ENCODE results near the gene CTNND2. TPM values are rescaled to one million over a fixed set of nuclear protein-coding genes. Genes with fewer than 3 reads are reported as not detected.

Gene CTNND2
- total and polyA plus RNA-seq, 10 of the 15 experiments (the other 5 are each of a cell fraction or from before 2014, with no cell fraction given): 0.02 to 0.16 (median 0.04) TPM; not detected in 7

- TF ChIP-seq, protein P1, sequence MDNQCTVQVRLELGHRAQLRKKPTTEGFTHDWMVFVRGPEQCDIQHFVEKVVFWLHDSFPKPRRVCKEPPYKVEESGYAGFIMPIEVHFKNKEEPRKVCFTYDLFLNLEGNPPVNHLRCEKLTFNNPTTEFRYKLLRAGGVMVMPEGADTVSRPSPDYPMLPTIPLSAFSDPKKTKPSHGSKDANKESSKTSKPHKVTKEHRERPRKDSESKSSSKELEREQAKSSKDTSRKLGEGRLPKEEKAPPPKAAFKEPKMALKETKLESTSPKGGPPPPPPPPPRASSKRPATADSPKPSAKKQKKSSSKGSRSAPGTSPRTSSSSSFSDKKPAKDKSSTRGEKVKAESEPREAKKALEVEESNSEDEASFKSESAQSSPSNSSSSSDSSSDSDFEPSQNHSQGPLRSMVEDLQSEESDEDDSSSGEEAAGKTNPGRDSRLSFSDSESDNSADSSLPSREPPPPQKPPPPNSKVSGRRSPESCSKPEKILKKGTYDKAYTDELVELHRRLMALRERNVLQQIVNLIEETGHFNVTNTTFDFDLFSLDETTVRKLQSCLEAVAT (IDR thresholded peaks at IDR 0.05): no peak
- TF ChIP-seq FOXM1 (IDR thresholded peaks at IDR 0.05; ENCODE audit: low read depth, low read length): no peak
- TF ChIP-seq JUNB (IDR thresholded peaks at IDR 0.05): no peak
- no peak for TF ChIP-seq ZBTB40 (IDR thresholded peaks at IDR 0.05; ENCODE audit: borderline replicate concordance)
Observed at GRCh38 chr5:11171236-11171635, 733.0 kb downstream of the CTNND2 start (continued).

- WGBS (ENCODE audit: insufficient coverage, insufficient replicate concordance, low lambda C conversion rate, missing lambda C conversion rate): 39% methylated on average over 7 of the region's 7 CpGs
- no peaks in the 10 kb centered on the region for H3K79me2 ChIP-seq (ENCODE audit: control insufficient read depth, insufficient read depth, low read length)
- BruUV-seq (replicated peaks): no TSS peak
- SMC1A ChIA-PET (ENCODE audit: uncharacterized antibody, unreplicated experiment): interaction anchor here (0.7 kb wide), 1 partner anchor 600 kb away, joined by 3 read pairs; no protein-coding TSS in a partner anchor
- no peak for DNase-seq (ENCODE audit: low read depth, low spot score)
- no peak overlapping the region for H2AFZ ChIP-seq (ENCODE audit: control insufficient read depth, low read depth, low read length)
- H3K27me3 ChIP-seq (replicated peaks in 1 of 2; ENCODE audit: control insufficient read depth in 2 of 2, insufficient read depth in 2 of 2, low read length in 1 of 2): no peaks in the 10 kb centered on the region
- H3K9me3 ChIP-seq (replicated peaks; ENCODE audit: control insufficient read depth, insufficient read depth, low read length): no peaks in the 10 kb centered on the region
- no peak overlapping the region for H3K4me2 ChIP-seq (ENCODE audit: control insufficient read depth, insufficient read depth)
- CTCF ChIA-PET: no interaction called here
- ATAC-seq: no peak
- in situ Hi-C loops (cut with MboI): no loop called here
- no peaks in the 10 kb centered on the region for H3K36me3 ChIP-seq (ENCODE audit: control insufficient read depth in 2 of 2, insufficient read depth in 2 of 2, low read length in 1 of 2)
- no peak overlapping the region for H3K9ac ChIP-seq (ENCODE audit: control insufficient read depth, insufficient read depth, low read length)
- no peak overlapping the region for H3K27ac ChIP-seq (ENCODE audit: control insufficient read depth, insufficient read depth)
- intact Hi-C loops (cut with micrococcal nuclease; ENCODE audit: unreplicated experiment): no loop called here
- H3K4me3 ChIP-seq: no peak overlapping the region
- H3K4me1 ChIP-seq (ENCODE audit: control insufficient read depth, insufficient read depth, low read length): no peaks in the 10 kb centered on the region
- POLR2A ChIA-PET: no interaction called here
- H4K20me1 ChIP-seq (ENCODE audit: control insufficient read depth, insufficient read depth): no peaks in the 10 kb centered on the region
- RAD21 ChIA-PET (ENCODE audit: unreplicated experiment): no interaction called here
- no peak for FAIRE-seq
- TF ChIP-seq E4F1 (IDR thresholded peaks at IDR 0.05; ENCODE audit: borderline replicate concordance, partially characterized antibody): no peak
- no peak for TF ChIP-seq HDAC2 (IDR thresholded peaks at IDR 0.05)
- TF ChIP-seq RAD51 (IDR thresholded peaks at IDR 0.05): no peak
- TF ChIP-seq E2F8 (IDR thresholded peaks at IDR 0.05; ENCODE audit: low read depth, partially characterized antibody): no peak
Observed at GRCh38 chr5:11166923-11167322, 737.3 kb downstream of the CTNND2 start.

Measured in GM12878 (cell line).